ENCODE measurements around the gene IQCM. TPM values are rescaled to one million over a fixed set of nuclear protein-coding genes. Genes with fewer than 3 reads are reported as not detected.

IQCM gene
- total RNA-seq, 3 donors from 2014 or later = not detected

DNA sequence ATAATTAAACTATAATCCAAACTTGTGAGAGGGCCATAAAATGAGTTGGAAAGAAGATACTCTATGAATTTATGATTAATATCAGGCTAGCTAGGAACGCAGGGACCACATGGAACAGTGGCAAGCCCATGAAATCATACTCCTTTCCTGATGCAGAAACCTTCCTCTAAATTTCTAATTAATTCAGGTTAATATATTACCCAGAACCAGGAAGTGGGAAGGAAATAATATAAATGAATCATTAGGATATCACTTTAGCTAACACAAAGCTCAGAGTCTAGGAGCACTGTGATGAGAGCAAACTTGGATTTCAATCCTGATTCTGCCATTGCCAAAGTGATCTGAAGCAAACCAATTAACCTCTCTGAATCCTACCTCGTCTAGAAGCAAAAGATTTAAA, 68.0 kb downstream of the IQCM start:
- no peak for DNase-seq (ENCODE audit: low spot score in 2 of 2)
- TF ChIP-seq, protein P1, sequence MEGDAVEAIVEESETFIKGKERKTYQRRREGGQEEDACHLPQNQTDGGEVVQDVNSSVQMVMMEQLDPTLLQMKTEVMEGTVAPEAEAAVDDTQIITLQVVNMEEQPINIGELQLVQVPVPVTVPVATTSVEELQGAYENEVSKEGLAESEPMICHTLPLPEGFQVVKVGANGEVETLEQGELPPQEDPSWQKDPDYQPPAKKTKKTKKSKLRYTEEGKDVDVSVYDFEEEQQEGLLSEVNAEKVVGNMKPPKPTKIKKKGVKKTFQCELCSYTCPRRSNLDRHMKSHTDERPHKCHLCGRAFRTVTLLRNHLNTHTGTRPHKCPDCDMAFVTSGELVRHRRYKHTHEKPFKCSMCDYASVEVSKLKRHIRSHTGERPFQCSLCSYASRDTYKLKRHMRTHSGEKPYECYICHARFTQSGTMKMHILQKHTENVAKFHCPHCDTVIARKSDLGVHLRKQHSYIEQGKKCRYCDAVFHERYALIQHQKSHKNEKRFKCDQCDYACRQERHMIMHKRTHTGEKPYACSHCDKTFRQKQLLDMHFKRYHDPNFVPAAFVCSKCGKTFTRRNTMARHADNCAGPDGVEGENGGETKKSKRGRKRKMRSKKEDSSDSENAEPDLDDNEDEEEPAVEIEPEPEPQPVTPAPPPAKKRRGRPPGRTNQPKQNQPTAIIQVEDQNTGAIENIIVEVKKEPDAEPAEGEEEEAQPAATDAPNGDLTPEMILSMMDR (IDR thresholded peaks at IDR 0.05) = no peak
- no peak for TF ChIP-seq POLR2A (IDR thresholded peaks at IDR 0.05)
- no peak for TF ChIP-seq POLR2AphosphoS5 (IDR thresholded peaks at IDR 0.05)
- Histone ChIP-seq H3K27ac (no peak overlapping the region), H3K9me3 (no peaks in the 10 kb centered on the region), H3K4me3 (no peak overlapping the region), H3K36me3 (no peaks in the 10 kb centered on the region), H3K4me1 (no peaks in the 10 kb centered on the region), H3K27me3 (no peaks in the 10 kb centered on the region)
- intact Hi-C loops (cut with DNase I; ENCODE audit: low total_unique reads) = no loop called here

DNA sequence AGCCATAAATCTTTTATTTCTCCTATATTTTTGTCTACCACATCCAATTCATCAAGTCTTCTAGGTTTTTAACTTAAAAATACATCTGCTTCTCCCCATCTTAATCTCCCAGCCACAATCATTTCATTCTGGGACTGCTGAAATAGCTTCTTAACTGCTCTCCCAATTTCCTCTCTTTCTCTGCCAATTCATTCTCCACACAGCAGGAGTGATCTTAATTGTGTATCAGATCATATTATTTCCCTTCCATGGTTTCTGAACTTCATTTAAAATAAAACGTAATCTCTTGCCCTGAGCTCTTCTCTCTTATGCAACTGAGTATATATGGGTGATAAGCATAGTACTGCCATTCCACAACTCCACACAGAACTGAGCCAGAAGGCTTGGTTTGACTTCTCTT, 69.4 kb downstream of the IQCM start:
- Histone ChIP-seq H3K27me3 (no peaks in the 10 kb centered on the region), H3K4me3 (no peak overlapping the region), H3K4me1 (no peaks in the 10 kb centered on the region), H3K36me3 (no peaks in the 10 kb centered on the region), H3K9me3 (no peaks in the 10 kb centered on the region), H3K27ac (no peak overlapping the region)
- no peak for DNase-seq (ENCODE audit: low spot score in 2 of 2)
- intact Hi-C loops (cut with DNase I; ENCODE audit: low total_unique reads) = no loop called here
- TF ChIP-seq, protein P1 (IDR thresholded peaks at IDR 0.05) = no peak
- TF ChIP-seq POLR2A (IDR thresholded peaks at IDR 0.05) (no peak), POLR2AphosphoS5 (IDR thresholded peaks at IDR 0.05) (no peak)

DNA sequence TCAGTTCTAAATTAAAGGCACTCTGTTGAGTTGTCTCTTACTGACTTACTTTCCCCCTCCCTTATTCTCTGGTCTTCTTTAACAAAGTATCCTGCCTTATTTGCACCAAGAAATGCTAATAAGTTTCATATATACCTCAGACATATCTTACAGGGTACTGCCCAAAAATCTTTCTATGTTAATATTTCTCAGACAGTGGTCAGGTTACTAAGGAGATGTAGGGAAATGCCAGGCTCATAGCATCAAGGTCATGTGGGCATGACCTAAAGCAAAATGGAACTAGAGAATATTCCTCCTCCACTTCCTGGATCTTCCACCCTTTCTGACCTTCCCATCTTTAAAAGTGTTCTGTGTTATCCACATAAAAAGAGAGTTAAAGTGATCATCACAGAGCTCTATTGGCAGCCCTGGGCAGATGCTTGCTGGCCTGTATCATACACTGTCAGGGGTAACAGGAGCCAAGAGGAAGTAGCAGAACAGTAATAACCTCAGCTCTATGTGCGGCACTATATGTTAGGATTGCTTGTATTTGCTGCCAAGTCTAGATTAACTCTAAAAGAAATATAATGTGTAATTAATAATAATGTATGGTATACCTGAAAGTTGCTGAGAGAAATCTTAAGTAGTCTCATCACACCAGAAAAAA, 74.3 kb downstream of the IQCM start:
- intact Hi-C loops (cut with DNase I; ENCODE audit: low total_unique reads) = no loop called here
- Histone ChIP-seq H3K27ac (no peak overlapping the region), H3K9me3 (no peaks in the 10 kb centered on the region), H3K36me3 (no peaks in the 10 kb centered on the region), H3K27me3 (no peaks in the 10 kb centered on the region), H3K4me3 (no peak overlapping the region), H3K4me1 (no peaks in the 10 kb centered on the region)
- DNase-seq (ENCODE audit: low spot score in 2 of 2) = no peak
- TF ChIP-seq, protein P1 (IDR thresholded peaks at IDR 0.05) = no peak
- TF ChIP-seq POLR2A (IDR thresholded peaks at IDR 0.05) (no peak), POLR2AphosphoS5 (IDR thresholded peaks at IDR 0.05) (no peak)

DNA sequence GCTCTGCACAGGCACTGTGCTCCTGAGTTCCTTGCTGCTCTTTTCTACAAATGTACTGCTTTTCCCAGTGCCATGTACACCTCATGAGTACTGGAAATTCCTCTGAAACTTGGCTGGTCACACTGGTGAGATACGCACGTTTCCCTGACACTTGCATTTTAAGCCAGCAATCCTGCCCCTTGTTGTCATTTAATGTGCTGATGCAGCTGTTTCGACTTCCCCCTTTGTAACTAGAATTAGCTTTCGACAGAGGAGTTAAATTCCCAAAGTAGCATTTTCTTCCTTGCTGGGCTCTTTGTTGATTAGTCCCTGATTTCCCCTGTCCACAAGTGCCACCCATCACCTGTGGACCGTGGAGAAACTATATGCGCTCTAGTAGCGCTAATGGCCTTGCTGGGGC, 77.5 kb downstream of the IQCM start:
- DNase-seq (ENCODE audit: low spot score in 2 of 2) = no peak
- no peak overlapping the region for H3K4me3 ChIP-seq
- H3K36me3 ChIP-seq = no peaks in the 10 kb centered on the region
- H3K27ac ChIP-seq = no peak overlapping the region
- intact Hi-C loops (cut with DNase I; ENCODE audit: low total_unique reads) = no loop called here
- H3K27me3 ChIP-seq = no peaks in the 10 kb centered on the region
- H3K4me1 ChIP-seq = no peaks in the 10 kb centered on the region
- TF ChIP-seq, protein P1 (IDR thresholded peaks at IDR 0.05) = no peak
- TF ChIP-seq POLR2AphosphoS5 (IDR thresholded peaks at IDR 0.05) (no peak), POLR2A (IDR thresholded peaks at IDR 0.05) (no peak)
- no peaks in the 10 kb centered on the region for H3K9me3 ChIP-seq

- TF ChIP-seq POLR2AphosphoS5 (IDR thresholded peaks at IDR 0.05) (no peak), POLR2A (IDR thresholded peaks at IDR 0.05) (no peak)
- TF ChIP-seq, protein P1 (IDR thresholded peaks at IDR 0.05) = no peak
- Histone ChIP-seq H3K9me3 (no peaks in the 10 kb centered on the region), H3K36me3 (no peaks in the 10 kb centered on the region), H3K4me3 (no peak overlapping the region), H3K4me1 (no peaks in the 10 kb centered on the region), H3K27ac (no peak overlapping the region), H3K27me3 (no peaks in the 10 kb centered on the region)
- intact Hi-C loops (cut with DNase I; ENCODE audit: low total_unique reads) = no loop called here
- no peak for DNase-seq (ENCODE audit: low spot score in 2 of 2)
Measured at GRCh38 chr4:149735796-149736195, 79.8 kb downstream of the IQCM start.

Data from breast epithelium (tissue), 4 donors.